ENCODE data around the gene AHDC1.

Gene AHDC1

GRCh38 chr1:27589841-27590426 is 14.0 kb downstream of the AHDC1 start:
- no peaks in the 10 kb centered on the region for H3K9me3 ChIP-seq
- no peaks in the 10 kb centered on the region for H3K27me3 ChIP-seq
- H3K4me3 ChIP-seq (ENCODE audit: low read depth in 1 of 2, low read length in 1 of 2) = no peak overlapping the region
- TF ChIP-seq, protein P1, sequence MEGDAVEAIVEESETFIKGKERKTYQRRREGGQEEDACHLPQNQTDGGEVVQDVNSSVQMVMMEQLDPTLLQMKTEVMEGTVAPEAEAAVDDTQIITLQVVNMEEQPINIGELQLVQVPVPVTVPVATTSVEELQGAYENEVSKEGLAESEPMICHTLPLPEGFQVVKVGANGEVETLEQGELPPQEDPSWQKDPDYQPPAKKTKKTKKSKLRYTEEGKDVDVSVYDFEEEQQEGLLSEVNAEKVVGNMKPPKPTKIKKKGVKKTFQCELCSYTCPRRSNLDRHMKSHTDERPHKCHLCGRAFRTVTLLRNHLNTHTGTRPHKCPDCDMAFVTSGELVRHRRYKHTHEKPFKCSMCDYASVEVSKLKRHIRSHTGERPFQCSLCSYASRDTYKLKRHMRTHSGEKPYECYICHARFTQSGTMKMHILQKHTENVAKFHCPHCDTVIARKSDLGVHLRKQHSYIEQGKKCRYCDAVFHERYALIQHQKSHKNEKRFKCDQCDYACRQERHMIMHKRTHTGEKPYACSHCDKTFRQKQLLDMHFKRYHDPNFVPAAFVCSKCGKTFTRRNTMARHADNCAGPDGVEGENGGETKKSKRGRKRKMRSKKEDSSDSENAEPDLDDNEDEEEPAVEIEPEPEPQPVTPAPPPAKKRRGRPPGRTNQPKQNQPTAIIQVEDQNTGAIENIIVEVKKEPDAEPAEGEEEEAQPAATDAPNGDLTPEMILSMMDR (IDR thresholded peaks at IDR 0.05) = no peak
- H3K36me3 ChIP-seq = no peaks in the 10 kb centered on the region
- no peak overlapping the region for H3K27ac ChIP-seq
- H3K4me1 ChIP-seq (ENCODE audit: control insufficient read depth in 1 of 2, insufficient read depth in 1 of 2, low read depth in 1 of 2, low read length in 1 of 2) = no peaks in the 10 kb centered on the region

DNA sequence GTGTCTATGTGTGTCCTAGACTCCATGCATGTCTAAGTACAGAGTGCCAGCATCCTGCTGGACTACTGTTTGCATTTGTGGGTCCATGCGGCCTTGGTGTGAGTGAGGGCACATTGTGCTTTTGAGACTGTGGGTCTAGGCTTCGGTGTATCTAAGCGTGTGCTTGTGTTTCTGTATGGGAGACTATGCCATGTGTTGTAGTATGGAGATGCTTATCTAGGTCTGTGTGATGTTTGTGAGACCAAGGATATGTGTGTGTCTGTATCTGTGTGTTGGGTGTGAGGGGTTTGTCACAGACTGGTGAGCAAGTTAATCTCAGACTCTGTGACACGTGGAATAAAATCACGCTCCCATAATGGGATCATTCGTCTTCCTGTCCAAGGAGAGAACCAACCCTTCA is 14.5 kb downstream of the AHDC1 start:
- Histone ChIP-seq H3K27me3 (no peaks in the 10 kb centered on the region), H3K36me3 (no peaks in the 10 kb centered on the region), H3K27ac (no peak overlapping the region), H3K4me3 (ENCODE audit: low read depth in 1 of 2, low read length in 1 of 2) (no peak overlapping the region), H3K9me3 (no peaks in the 10 kb centered on the region), H3K4me1 (ENCODE audit: control insufficient read depth in 1 of 2, insufficient read depth in 1 of 2, low read depth in 1 of 2, low read length in 1 of 2) (no peaks in the 10 kb centered on the region)
- TF ChIP-seq, protein P1 (IDR thresholded peaks at IDR 0.05) = no peak

DNA sequence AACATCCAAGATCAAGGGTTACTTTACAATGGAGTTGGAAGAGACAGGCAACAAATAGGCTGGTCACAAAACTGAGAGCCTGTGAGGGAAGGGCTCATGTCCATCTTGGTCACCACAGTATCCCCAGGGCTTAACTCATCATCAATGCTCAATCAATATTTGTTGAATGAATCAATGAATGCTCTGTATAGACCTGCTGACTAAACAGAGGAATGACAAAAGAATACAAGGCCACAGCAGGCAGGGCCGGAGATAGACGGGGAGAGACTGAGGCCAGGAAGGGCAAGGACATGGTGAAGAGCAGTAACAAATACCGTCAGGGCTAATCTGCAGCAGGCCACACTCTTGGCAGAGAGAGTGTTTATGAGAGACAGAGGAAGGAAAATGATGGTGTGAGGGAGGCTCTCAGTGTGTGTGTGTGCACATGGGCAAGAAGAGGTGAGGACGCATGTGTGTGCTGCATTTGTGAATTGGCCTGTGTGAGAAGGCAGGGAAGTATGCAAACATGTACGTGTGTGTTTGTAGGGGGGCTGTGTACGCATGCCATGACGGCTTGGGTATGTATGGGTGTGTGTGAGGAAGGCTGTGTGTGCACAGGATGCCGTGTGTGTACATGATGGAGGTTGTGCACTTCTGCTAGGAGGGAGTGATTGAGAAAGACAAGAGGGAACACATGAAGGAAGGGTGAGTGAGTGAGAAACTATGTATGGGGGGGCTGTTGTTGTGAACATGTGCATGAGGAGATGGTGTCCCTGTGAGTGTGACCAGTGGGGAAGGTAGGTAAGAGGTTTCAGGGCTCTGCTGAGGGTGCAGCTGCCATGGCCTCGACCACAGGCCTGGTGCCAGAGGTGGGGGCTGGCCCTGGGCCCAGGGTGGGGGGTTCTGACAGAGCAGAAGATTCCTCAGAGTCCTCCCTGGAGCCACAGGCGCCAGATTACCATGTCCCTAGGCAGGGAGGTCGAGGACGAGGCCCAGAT is 15.4 kb downstream of the AHDC1 start:
- Histone ChIP-seq H3K27me3 (no peaks in the 10 kb centered on the region), H3K9me3 (no peaks in the 10 kb centered on the region), H3K36me3 (no peaks in the 10 kb centered on the region), H3K4me1 (ENCODE audit: control insufficient read depth in 1 of 2, insufficient read depth in 1 of 2, low read depth in 1 of 2, low read length in 1 of 2) (no peaks in the 10 kb centered on the region), H3K4me3 (ENCODE audit: low read depth in 1 of 2, low read length in 1 of 2) (no peak overlapping the region), H3K27ac (no peak overlapping the region)
- TF ChIP-seq, protein P1 (IDR thresholded peaks at IDR 0.05) = no peak

GRCh38 chr1:27585684-27586083 is 18.3 kb downstream of the AHDC1 start:
- Histone ChIP-seq H3K36me3 (no peaks in the 10 kb centered on the region), H3K9me3 (no peaks in the 10 kb centered on the region), H3K4me1 (ENCODE audit: control insufficient read depth in 1 of 2, insufficient read depth in 1 of 2, low read depth in 1 of 2, low read length in 1 of 2) (no peaks in the 10 kb centered on the region), H3K27me3 (no peaks in the 10 kb centered on the region), H3K4me3 (ENCODE audit: low read depth in 1 of 2, low read length in 1 of 2) (no peak overlapping the region), H3K27ac (no peak overlapping the region)
- TF ChIP-seq, protein P1 (IDR thresholded peaks at IDR 0.05) = no peak

DNA sequence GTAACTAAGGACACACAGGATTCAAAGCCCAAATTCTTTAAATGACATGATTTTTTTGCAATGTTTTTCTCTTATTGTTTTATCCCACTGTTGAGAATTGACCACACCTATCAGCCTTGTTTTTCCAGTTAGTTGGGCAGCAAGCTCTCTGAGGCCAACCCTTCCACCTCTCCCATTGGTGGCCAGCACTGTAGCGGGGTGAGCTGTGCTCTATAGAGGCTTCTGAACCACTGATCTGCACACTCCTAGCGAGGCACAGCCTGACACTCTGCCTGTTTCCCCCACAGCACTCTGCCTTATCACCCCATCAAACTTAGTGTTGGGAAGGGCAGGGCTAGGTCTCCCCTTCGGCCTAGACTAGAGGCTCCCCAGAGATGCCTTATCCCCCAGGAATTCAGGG is 19.5 kb downstream of the AHDC1 start:
- Histone ChIP-seq H3K4me3 (ENCODE audit: low read depth in 1 of 2, low read length in 1 of 2) (no peak overlapping the region), H3K9me3 (no peaks in the 10 kb centered on the region), H3K27ac (no peak overlapping the region), H3K4me1 (ENCODE audit: control insufficient read depth in 1 of 2, insufficient read depth in 1 of 2, low read depth in 1 of 2, low read length in 1 of 2) (no peaks in the 10 kb centered on the region), H3K27me3 (no peaks in the 10 kb centered on the region), H3K36me3 (no peaks in the 10 kb centered on the region)
- TF ChIP-seq, protein P1 (IDR thresholded peaks at IDR 0.05) = no peak
